GM13977 (cell line): ENCODE results near the gene SELENOS.
A peak's percentile ranks its signal among the peaks of the same experiment; 100 is the strongest.

Source experiments
- DNase-seq: peaks from one replicate; pipeline ENCODE4 v3.0.0; 2012; ENCODE audit warnings: low spot score
- CTCF ChIP-seq: IDR thresholded peaks from 2 replicates; pipeline ENCODE4 v1.5.1; 2012; ENCODE audit warnings: mild to moderate bottlenecking, control low read depth; ENCODE audit not compliant: insufficient read depth; ENCODE audit errors: extremely low read depth, missing control alignments
- in situ Hi-C: fragments of 300-500 bp; cut with MboI; formaldehyde crosslinking; loops from one replicate; pipeline ENCODE4 v1.12.0; 2022; ENCODE audit warnings: low sequenced_read_pairs, low pct_unique_long_range_greater_than_20kb, mixed read lengths, inconsistent platforms; ENCODE audit not compliant: unreplicated experiment

Gene SELENOS

DNA sequence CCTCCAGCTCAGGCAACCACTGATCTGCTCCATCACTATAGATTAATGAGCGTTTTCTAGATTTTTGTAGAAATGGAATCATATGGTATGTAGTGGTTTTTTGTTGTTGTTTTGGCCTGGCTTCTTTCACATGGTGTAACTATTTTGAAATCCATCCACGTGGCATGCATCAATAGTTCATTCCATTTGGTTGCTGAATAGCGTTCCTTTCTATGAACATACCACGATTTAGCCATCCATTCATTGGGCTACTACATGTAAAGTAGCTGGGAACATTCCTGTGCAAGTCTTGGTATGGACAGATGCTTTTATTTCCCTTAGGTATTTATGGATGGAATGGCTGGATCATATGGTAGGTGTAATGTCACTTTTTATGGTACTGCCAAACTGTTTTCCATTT, 14.7 kb downstream of the SELENOS start:
- TF ChIP-seq CTCF: no peak
- in situ Hi-C loops: loop anchor here (25.0 kb wide), 2 partner anchors 350 to 650 kb away; partner anchors contain the start of genes ASB7, LINS1 and LRRK1
- no peak for DNase-seq

DNA sequence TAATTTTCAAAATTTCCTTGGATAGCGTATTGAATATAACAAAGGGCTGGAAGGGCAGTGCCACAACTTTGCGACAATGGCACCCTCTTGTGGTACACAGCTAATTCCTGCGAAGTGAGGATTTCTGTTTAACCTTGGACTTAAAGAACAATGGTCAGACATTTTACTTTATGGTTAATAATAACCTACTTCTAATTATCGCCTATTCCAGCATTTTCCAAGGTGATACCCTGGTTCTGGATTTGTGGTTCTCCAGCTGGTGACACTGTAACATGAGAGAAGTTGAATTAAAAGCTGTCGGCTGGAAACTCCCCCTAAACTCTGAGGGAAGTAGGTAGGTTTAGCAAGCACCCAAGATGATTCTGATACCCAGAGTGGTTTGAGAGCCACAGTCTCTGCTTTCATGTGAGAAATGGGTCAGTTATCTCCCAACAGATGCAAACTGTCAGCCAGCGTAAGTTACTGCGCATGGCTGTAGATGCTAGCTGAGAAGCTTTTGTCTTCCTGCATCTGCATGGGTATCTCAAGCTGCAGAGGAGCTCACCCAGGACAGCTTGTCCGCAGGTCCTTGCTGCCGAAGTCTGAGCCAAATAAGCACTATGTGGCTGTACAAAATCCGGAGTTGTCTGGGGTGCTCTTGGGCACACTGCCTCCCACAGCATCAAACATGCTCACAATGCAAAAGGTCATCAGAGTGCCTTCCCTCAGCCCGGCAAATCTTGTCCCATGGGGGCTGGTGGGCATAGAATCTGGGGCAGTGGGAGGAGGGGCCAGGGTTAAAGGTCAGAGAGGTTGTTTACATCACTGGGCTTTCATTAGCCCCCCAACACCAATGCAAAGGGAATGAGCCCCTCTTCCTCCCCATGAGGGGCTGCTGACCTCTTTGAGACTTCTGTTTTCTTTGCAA, 18.8 kb downstream of the SELENOS start:
- in situ Hi-C loops: loop anchor here (10.0 to 25.0 kb wide), 3 partner anchors 164 to 646 kb away; partner anchors contain the start of genes ASB7, LINS1 and LRRK1
- peak; percentile 62 for DNase-seq
- TF ChIP-seq CTCF: peak; percentile 79

- peak; percentile 52 for TF ChIP-seq CTCF
- in situ Hi-C loops: loop anchor here (10.0 to 25.0 kb wide), 3 partner anchors 162 to 644 kb away; partner anchors contain the start of genes ASB7, LINS1 and LRRK1
Observed at GRCh38 chr15:101256757-101257156, 20.5 kb downstream of the SELENOS start.

GRCh38 chr15:101255615-101256241, 21.6 kb downstream of the SELENOS start:
- in situ Hi-C loops: loop anchor here (10.0 to 25.0 kb wide), 3 partner anchors 161 to 643 kb away; partner anchors contain the start of genes ASB7, LINS1 and LRRK1
- TF ChIP-seq CTCF: no peak
- DNase-seq: no peak

More at GRCh38 chr15:101256757-101257156, 20.5 kb downstream of the SELENOS start:
- DNase-seq: no peak

- no peak for DNase-seq
- no peak for TF ChIP-seq CTCF
- in situ Hi-C loops: loop anchor here (10.0 to 25.0 kb wide), 3 partner anchors 160 to 643 kb away; partner anchors contain the start of genes ASB7, LINS1 and LRRK1
Observed at GRCh38 chr15:101255051-101255395, 22.3 kb downstream of the SELENOS start.
